ENCODE results near the gene TRIM28.

Gene TRIM28

DNA sequence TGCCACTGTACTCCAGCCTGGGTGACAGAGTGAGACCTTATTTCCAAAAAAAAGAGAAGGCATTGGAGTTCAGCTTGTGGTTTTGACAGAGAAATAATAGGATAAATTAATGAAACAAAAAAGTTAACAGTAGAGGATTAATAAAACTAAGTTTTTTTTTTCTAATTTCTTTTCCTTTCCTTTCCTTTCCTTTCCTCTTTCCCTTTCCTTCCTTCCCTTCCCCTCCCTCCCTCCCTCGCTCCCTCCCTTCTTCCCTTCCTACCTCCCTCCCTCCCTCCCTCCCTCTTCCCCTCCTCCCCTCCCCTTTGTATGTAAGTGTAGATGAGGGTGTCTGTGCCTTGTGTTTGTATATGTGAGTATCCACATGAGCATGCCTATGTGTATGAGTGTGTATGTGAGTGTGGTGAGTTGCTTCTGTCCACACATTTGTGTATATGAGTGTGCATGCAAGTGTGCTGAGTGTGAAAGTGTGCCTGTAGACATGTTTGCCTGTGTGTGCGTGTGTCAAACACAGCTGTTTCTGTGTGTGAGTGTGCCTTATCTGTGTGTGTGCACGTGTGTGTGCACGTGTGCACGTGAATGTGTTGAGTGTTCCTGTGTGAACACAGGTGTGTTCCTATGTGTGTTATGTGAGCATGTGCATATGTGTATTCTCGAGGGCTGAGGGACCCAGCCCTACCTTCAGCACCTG is 41.7 kb downstream of the TRIM28 start:
- TF ChIP-seq, protein P1, sequence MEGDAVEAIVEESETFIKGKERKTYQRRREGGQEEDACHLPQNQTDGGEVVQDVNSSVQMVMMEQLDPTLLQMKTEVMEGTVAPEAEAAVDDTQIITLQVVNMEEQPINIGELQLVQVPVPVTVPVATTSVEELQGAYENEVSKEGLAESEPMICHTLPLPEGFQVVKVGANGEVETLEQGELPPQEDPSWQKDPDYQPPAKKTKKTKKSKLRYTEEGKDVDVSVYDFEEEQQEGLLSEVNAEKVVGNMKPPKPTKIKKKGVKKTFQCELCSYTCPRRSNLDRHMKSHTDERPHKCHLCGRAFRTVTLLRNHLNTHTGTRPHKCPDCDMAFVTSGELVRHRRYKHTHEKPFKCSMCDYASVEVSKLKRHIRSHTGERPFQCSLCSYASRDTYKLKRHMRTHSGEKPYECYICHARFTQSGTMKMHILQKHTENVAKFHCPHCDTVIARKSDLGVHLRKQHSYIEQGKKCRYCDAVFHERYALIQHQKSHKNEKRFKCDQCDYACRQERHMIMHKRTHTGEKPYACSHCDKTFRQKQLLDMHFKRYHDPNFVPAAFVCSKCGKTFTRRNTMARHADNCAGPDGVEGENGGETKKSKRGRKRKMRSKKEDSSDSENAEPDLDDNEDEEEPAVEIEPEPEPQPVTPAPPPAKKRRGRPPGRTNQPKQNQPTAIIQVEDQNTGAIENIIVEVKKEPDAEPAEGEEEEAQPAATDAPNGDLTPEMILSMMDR (IDR thresholded peaks at IDR 0.05; ENCODE audit: control extremely low read depth, extremely low read depth, low read depth, missing control alignments): no peak
- CTCF ChIA-PET: interaction anchor here (0.8 kb wide), 1 partner anchor 72 kb away, joined by 3 read pairs; no protein-coding TSS in a partner anchor
- POLR2A ChIA-PET: no interaction called here
- no peak for DNase-seq (ENCODE audit: extremely low spot score)

DNA sequence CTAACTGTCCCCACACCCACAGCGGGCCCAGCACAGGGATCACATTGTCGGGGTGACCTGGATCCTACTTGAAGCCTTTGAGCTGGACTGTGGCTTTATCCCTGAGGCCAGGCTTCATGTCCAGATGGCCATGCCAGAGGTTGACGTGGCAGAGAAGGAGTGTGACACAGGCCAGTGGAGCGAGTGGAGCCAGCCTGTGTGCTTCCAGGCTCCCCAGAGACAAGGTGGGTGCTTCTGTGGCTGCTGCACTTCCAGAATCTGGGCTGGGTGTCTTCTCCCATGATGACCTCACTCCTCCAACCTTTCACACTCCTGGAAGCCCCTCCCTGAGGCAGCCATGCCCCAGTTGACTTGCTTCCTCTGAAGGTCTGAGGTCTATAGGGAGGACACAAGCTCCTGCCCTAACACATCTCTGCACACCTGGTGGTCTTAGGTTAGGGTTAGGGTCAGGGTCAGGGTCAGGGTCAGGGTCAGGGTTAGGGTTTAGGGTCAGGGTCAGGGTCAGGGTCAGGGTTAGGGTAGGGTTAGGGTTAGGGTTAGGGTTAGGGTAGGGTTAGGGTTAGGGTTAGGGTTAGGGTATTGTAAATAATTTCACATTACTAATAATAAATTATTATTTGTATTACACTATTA is 42.4 kb downstream of the TRIM28 start:
- TF ChIP-seq, protein P1 (IDR thresholded peaks at IDR 0.05; ENCODE audit: control extremely low read depth, extremely low read depth, low read depth, missing control alignments): no peak
- no peak for DNase-seq (ENCODE audit: extremely low spot score)
- ChIA-PET POLR2A (no interaction called here), CTCF (no interaction called here)

All from GM10248 (cell line).